NCI-H2196 (cell line): ENCODE data around the gene SPAG16.

Source experiments
- DNase-seq: peaks from one replicate; lab custom pipeline; 2025; ENCODE audit not compliant: unreplicated experiment; lab: John Stamatoyannopoulos, UW

Gene SPAG16

DNA sequence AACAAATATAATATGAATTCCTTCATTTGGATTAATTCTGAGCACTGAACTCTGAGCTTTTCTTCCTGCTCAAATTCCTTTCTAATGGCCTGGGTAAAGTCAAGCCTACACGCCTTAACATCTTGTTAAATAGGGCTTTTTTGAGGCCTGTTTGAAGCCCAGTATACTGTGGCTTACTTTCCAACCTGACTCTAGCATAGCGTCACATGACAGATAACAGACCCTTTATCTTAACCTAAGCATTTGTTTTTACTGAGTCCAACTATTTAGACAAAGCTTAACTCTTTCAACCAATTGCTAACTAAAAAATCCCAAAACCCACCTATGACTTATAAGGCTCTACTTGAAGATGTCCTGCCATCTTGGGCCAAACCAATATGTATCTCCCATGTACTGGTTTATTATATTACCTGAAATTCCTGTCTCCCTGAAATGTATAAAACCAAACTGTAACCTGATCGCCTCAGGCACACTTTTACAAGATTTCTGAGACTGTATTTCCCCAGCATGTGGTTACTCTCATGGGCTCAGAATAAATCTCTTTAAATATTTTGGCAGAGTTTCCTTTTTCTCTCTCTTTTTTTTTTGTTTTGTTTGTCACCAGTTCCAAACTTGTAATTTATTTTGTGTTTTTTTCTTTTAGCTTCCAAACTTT is 855.5 kb downstream of the SPAG16 start:
- no peak for DNase-seq

DNA sequence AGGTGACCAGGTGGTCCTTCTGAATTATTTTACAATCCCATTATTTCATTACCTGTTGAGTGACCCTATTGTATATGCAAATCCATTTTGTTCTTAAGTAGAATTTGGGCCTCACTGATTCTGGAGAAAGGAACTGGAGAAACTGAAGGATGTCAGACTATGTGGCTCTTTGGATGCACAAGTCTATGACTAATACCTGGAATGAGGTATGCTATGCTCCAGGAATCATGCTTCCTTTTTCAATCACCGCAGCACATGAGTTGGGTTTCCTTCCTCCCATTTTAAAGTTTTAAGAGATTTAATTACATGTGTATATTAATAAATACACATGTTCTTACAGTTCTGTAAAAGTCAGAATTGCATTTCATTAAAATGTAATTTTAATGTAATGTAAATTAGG is 872.7 kb downstream of the SPAG16 start:
- DNase-seq: no peak

DNA sequence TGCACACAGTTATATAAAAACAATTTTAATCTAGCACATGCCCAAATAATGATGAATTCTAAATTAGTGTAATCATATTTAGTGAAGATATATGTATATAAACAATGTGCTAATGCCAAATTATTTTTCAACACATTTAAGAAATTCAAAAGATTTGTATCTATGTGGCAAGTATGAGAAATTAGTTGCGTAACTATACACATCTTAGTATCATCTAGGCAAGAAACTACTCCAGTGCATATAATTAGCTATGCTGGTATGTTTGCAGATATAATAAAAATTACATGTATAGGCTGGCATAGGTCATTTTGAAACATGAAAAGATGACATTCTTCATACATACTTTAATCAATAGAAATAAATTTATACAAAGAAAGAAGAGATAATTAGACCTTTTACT is 874.6 kb downstream of the SPAG16 start:
- no peak for DNase-seq

DNA sequence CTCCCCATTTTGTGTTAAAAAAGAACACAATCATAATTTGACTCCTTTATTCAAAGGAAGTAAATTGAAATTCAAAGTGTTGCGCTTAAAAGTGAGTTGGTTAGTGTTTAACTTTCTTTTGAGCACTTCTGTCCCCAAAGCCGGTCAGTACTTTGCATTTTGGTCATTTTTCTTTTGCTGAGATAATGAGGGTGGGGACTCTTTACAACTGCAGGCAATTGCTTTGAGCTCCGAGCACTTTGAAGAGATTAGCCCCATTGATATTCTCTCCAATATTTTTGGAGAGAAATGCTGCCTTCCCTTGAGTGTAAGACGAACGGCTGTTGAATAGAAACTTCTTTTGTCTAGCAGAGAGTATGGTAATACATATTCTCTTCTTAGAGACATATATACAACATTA is 885.0 kb downstream of the SPAG16 start:
- DNase-seq: no peak

DNA sequence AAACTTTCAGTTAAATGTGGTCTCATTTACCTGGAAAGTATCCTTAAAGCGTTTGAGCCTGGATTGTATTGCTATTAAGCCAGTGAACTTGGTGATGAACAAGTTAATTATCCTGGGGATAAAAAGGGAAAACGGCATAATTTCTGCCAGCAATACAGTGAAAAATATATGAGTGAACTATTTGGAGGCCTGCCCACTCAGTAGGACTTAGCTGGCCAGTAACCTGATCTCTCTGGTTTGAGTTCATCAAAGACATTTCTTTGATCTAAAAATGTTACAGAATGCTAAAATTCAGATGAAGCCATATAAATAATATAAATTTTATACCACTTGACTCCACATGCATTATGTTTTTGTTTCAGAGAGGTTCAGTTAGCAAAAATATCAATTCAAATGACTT is 885.5 kb downstream of the SPAG16 start:
- no peak for DNase-seq

DNA sequence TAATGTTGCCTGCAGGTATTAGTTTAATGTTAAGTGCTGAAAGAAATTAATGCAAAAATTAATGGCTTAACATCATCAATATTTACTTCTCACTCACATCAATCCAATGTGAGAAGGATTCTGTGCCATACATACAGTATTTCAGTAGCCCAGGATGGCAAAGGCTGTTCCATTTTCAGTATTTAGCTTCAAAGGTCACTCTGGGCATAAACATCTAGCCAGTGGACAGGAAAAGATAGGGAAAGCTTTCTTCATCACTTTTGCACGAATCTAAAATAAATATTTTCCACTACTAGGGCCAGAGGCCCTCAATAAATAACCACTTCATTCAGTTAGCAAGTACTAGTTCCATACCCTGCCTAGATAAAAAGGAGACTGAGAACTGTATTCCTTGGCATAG is 890.3 kb downstream of the SPAG16 start:
- DNase-seq: no peak

DNA sequence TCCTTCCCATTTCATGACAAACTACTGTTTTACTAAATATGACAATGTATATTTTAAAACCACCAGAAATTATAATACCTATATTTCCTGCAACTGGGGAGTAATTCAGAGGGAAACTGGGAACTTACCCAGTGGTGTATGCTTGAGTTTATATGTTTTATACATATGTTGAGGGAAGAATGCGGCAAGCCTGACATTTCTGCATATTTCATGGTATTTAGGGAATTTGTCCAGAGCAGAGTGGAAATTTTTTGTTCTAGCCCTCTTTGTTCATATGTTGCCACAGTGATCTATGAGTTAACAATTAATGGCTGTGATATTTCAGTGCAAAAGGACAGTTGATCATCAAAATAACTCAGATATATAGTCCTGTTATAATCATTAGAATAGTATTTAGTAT is 895.8 kb downstream of the SPAG16 start:
- DNase-seq: no peak

DNA sequence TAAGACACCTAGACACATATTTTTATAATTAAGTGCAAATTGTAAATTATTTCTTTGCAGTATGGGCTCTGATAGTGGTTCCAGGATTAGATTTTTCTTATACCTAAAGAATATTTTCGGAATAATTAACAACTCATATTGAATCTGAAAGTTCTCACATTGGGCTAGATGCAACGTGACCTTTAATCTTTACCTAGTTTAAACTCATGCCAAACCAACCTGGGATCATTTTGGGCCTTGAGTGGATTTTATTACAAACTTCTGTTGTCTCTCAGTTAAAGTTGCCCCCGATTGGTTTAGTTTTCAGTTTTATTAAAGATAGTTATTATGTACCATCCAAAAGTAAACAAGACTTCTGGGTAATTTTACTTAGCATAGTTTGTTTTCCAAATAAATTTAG is 896.4 kb downstream of the SPAG16 start:
- no peak for DNase-seq

DNA sequence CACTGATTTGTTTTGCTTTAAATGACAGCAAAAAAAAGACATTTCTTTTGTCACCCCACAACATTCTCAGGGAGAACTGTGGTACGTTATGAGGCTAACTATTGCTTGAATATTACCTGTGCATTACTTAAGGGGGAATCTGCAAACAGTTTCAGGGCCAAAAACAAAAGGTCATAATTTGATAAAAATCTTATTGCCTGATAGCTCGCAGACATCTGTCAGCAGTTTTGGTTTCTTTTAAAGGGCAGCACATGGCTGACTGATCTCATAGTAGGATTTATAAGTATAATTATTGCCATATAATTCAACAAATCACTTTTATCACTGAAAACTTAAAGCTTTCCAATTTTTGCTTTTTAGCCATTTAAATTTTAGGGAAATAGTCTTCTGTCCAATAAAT is 900.2 kb downstream of the SPAG16 start:
- no peak for DNase-seq

DNA sequence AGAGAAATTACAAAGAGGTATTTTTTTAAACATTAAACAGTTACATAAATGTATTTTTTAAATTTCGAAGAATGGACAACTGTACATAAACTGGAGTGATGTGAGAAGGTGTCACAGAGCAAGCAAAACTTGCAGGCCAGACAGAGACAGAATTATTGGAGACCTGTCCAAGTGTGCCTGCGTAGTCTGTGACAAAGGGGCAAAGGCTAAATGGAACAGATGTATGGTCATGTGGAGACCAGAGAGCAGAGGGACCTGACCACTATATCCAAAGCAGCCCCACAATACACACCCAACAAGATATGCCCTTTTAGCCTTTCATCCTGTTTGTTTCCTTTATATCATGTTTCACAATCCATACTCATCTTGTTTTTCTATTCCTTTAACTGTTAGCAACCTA is 901.3 kb downstream of the SPAG16 start:
- no peak for DNase-seq

DNA sequence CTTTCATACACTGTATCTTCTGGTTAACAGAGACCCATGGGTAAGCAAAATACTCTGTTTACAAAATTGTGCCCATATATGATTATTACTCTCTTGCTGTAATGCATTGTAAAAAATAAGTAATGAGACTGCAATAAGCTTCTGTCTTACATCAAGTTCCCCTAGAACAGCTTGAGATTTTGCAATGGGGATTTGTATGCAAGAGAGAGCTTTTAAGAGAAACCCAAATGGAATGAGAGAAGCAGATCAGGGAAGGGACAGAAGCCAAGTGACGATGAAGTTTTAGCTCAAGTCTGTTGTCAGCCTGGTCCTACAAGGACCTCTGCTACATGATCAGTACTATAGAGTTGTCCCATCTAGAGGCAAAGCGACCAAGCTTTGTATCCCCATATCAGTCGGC is 908.4 kb downstream of the SPAG16 start:
- no peak for DNase-seq

DNA sequence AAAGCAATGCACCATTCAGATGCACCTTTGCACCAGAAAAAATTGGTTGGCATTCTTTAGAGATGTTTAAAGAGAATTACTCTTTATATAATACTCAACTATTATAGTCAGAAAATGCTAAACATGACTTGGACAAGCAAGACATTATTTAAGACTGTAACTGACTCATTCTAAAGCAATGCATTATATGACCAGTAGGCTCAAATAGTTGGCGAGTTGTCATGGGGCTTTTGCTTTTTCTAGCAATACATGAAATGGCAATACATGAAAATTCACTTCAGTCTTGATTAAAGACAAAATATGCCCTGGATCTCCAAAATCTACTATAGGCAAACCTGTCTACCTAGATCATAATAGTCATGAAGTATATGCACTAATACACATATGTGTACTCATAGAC is 909.7 kb downstream of the SPAG16 start:
- DNase-seq: no peak

DNA sequence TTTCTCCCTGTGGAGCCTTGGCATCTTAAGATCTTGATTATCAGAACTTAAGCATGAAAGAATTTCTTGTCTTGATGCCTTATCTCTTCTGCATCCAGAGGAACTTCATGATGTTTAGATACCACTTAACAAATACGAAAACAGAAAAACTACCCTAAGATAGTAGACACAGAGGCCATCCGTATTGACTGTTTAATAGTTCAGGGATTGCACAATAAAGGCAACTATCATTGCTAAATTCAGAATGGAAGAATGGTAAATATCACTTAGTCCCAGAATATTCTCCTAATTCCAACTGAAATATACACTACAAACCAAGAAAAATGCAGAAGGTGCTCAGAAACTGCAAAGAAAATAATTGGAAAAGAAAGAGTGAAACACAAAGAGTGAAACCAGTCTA is 912.0 kb downstream of the SPAG16 start:
- no peak for DNase-seq

DNA sequence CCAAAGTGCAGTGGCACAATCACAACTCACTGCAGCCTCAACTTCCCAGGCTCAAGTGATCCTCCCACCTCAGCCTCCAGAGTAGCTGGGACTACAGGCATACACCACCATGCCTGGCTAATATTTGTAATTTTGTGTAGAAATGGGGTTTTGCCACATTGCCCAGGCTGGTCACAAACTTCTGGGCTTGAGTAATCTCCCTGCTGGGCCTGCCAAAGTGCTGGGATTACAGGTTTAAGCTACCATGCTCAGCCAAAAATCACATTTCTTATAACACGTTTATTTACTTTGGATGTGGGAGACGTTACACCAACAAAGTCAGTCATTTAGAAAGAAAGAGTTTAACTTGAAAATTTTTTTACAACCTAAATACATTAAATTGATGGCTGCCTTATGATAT is 917.6 kb downstream of the SPAG16 start:
- no peak for DNase-seq

DNA sequence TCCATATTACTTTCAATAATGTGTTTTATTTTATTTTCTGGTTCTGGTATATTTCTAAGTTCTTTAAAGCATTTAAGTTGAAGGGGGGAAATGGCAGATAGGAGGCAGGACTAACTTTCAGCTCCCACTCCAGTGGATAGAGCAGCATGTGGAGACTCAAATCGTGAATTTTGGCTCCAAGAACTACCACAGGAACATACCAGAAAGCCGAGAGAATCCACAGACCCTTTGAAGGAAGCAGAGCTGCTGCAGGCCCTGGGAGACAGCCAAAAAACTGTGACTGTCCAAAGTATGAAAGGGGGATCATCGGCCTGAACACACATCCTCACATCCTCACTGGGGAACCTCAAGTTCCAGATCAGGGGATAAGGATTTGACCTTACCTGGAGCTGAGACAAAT is 919.0 kb downstream of the SPAG16 start:
- DNase-seq: no peak

DNA sequence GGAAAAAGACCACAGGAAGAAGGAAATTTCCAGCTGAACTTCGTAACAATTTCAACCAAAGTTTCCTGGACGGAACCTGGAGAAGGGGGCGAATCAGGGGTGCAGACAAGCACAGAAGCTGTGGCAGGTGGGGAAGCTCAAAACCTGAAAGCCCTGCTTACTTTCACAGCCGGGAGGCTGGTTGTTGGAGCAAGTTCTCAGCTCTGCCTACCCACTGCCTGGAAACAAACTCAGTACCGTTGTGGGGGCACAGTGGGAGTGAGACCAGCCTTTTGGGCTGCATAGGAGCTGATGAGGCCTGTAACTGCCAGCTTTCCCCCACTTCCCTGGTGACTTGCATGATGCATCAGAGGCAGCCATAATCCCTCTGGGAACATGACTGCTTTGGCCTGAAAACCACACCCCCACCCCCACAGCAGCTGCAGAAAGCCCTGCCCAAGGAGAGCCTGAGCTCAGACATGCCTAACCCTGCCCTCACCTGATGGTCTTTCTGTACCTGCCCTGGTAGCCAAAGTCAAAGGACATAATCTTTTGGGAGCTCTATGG is 919.6 kb downstream of the SPAG16 start:
- no peak for DNase-seq

DNA sequence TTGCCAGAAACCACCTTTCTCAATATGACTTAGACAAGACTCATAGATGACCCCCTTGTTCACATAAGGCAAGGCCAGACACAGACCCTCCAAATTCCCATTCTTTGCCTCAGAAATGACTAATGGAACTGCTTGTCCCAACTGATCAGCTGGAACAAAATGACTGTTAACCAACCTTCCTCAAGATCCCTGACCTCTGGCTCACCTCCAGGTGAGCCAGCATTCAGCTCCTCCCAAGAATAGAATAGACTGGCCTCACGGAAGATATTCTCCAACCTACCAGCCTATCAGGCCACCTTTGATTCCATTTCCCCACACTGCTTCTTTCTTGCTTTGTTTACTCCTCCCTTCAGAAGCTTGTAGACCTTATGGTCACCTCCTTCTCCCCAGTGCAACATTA is 930.8 kb downstream of the SPAG16 start:
- no peak for DNase-seq

DNA sequence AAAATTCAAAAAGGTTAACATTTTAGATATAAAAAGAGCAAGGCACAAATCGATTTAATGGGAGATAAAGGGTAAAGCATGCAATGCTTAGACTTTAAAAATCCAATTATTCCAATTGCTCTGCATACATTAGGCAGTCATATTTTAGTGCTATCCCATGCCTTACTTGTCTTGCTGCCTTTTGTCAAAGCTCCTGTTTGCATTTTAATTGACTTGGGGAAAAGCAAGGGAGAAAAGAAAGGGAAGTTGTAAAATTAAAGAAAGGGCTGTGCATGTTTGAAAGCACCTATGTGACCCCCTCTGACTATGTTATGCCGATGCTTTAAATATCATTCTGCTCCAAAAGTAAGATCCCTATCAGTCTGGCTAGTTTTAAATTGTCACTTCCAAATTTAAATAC is 932.9 kb downstream of the SPAG16 start:
- no peak for DNase-seq

DNA sequence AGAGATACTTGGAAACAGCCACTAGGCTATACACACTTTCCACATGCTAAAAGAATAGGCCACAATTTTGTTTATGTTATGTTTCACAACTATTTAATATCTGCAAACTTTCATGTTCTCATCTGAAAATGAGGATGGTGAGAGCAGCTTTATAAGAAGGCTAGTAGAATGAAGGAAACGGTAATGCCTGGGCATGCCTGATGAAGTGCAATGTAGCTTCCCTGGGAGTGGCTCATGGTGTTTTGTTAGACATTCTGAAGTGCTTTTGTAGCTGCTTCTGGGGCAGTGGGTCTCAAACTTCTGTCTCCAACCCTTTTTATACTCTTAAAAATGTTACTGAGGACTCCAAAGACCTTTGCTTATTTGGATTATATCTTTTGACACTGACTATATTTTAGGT is 933.3 kb downstream of the SPAG16 start:
- DNase-seq: no peak

DNA sequence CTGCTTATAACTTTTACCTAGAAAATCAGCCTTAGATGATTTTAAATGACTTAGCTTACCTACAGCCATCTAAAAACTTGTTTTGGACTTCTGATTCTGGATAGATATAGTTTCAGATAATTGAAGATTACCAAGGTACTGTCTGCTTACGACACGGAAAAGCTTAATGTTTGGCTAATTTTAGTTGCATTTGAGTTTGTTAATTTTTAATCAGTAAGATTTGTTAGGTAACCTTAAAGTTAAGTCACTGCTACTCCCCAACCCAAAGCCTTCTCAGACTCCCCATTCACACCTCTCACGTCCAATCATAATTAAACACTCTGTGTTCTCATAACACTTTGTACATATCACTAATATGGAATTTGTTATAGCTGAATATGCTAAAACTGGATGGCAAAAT is 936.0 kb downstream of the SPAG16 start:
- no peak for DNase-seq

DNA sequence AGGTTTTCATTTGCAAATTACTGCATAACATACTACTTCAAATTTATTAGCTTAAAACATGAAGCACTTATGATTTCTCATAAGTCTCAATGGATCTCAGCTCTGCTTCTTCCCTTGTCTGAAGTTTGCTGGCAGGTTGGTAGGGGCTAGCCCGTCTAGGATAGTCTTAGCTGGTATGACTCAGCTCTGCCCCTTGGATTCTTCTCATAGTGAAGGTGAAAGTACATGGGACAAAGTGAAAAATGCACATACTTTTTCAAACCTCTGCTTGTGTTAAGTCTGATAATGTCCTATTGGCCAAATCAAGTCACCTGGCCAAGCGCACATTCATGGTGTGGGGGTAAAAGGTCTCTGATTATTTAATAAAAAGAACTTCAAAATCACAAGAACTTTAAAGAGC is 941.8 kb downstream of the SPAG16 start:
- no peak for DNase-seq

DNA sequence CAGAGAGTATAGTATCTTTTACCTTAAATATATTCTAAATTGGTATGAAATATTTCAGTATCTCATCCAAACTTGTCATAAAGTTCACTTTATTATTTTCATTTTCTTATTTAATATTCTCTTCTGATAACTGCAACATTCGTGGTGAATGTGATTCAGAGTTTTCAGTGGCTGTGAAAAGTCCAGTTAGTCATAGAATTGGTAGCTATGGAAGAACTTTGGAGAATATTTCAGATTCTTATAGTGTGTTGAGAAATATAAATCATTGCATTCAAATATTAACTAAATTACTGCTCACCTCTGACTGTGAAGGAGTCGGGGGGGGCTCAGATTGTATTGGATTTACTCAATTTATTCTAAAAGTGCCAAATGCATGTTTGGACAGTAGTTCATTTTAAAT is 948.0 kb downstream of the SPAG16 start:
- no peak for DNase-seq

DNA sequence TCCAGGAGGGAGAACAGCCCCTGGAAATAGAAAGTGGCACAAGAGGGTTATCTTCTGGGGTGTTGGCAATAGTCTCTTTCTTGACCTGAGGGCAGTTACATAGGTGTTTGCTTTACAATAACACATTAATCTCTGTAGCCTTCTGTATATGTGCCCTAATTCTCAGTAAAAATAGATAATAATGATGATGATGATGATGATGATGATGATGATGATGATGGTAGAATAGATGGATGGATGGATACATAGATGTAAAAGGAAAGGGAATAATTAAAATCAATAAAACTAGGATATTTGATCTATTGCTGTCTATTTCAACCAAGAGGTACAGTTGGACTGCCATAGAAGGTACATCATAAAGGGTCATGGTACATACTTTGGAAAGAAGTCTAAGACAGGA is 948.9 kb downstream of the SPAG16 start:
- DNase-seq: no peak
